Left cardiac atrium (tissue), 4 donors: ENCODE data around the gene KRT83. TPM values are rescaled to one million over a fixed set of nuclear protein-coding genes. Genes with fewer than 3 reads are reported as not detected.
A peak's percentile ranks its signal among the peaks of the same experiment; 100 is the strongest.
"Not testable (repeated sequence)": the region's sequence is repeated elsewhere in the genome, so short reads cannot be mapped to it uniquely, and the experiment has no call there.

ENCODE experiments used
- ATAC-seq, 2 donors: fragments of 200-7000 bp; cut with Tn5 transposase; one replicate each; pipeline ENCODE4 v1.9.1; 2020; ENCODE audit warnings: mild to moderate bottlenecking in 2 of 2, moderate library complexity in 2 of 2
- DNase-seq: peaks from one replicate; pipeline ENCODE4 v3.0.0-alpha.2; 2020
- intact Hi-C, 2 donors: fragments of 100-400 bp; cut with DNase I; formaldehyde crosslinking; loops; one replicate each; pipeline versions ENCODE4 v1.14.1 to v1.15.1; 2022 to 2023
- total RNA-seq, 2 donors: library from RNA; stranded (reverse); fragmentation: NEBNext Ultra II Directional; extraction: Animal tissue kit (Norgen Biotek cat#: 25700); gene quantifications; one replicate each; pipeline ENCODE4 v1.2.1, GENCODE V29; 2021
- donor health status: DM: no; HTN: yes; CAD: no.
- donor health status: DM: no; HTN: yes; CAD: no; lungs with severe emphysema.
- donor health status: DM: yes; HTN: yes; CAD: no.
- donor health status: Dilated cardiomyopathy.

KRT83 gene
- total RNA-seq, 2 donors from 2014 or later: not detected

- no peak for ATAC-seq
- DNase-seq: no peak
- intact Hi-C loops: no loop called here
Measured at GRCh38 chr12:52316701-52317100, 4.5 kb downstream of the KRT83 start.

GRCh38 chr12:52316290-52316689, 4.9 kb downstream of the KRT83 start:
- ATAC-seq: no peak
- no peak for DNase-seq
- intact Hi-C loops: no loop called here

GRCh38 chr12:52315721-52316120, 5.5 kb downstream of the KRT83 start:
- DNase-seq, ATAC-seq: not testable (repeated sequence)

GRCh38 chr12:52314511-52314910, 6.7 kb downstream of the KRT83 start:
- intact Hi-C loops: no loop called here
- ATAC-seq (no peak), DNase-seq (no peak)

More at GRCh38 chr12:52315721-52316120, 5.5 kb downstream of the KRT83 start:
- intact Hi-C loops: not testable (repeated sequence)

GRCh38 chr12:52313926-52314325, 7.3 kb downstream of the KRT83 start:
- DNase-seq (no peak), ATAC-seq (no peak)
- intact Hi-C loops: no loop called here

- intact Hi-C loops: no loop called here
- ATAC-seq (no peak), DNase-seq (no peak)
Measured at GRCh38 chr12:52313461-52313860, 7.7 kb downstream of the KRT83 start.

- intact Hi-C loops: no loop called here
- ATAC-seq (no peak), DNase-seq (no peak)
Measured at GRCh38 chr12:52312086-52312485, 9.1 kb downstream of the KRT83 start.

GRCh38 chr12:52311285-52311648, 9.9 kb downstream of the KRT83 start:
- no peak for DNase-seq
- ATAC-seq: peak; percentile 35 to 52
- intact Hi-C loops: no loop called here

GRCh38 chr12:52310622-52311284, 10.4 kb downstream of the KRT83 start:
- ATAC-seq (peak in 1 of 2 donors; percentile 10), DNase-seq (no peak)
- intact Hi-C loops: no loop called here

- no peak for DNase-seq
- intact Hi-C loops: no loop called here
- no peak for ATAC-seq
Measured at GRCh38 chr12:52308806-52309425, 12.3 kb downstream of the KRT83 start.

- intact Hi-C loops: no loop called here
- peak; percentile 84 to 93 for ATAC-seq
- DNase-seq: peak; percentile 56
Measured at GRCh38 chr12:52307836-52308805, 13.1 kb downstream of the KRT83 start.

GRCh38 chr12:52306731-52307130, 14.5 kb downstream of the KRT83 start:
- intact Hi-C loops: no loop called here
- ATAC-seq (no peak), DNase-seq (no peak)

- no peak for ATAC-seq
- no peak for DNase-seq
- intact Hi-C loops: no loop called here
Measured at GRCh38 chr12:52305921-52306705, 15.1 kb downstream of the KRT83 start.

- ATAC-seq, intact Hi-C loops, DNase-seq: not testable (repeated sequence)
Measured at GRCh38 chr12:52304941-52305411, 16.2 kb downstream of the KRT83 start.

- ATAC-seq, intact Hi-C loops: not testable (repeated sequence)
Measured at GRCh38 chr12:52302242-52302914, 18.8 kb downstream of the KRT83 start.

GRCh38 chr12:52301721-52302120, 19.5 kb downstream of the KRT83 start:
- ATAC-seq, DNase-seq, intact Hi-C loops: not testable (repeated sequence)

More at GRCh38 chr12:52302242-52302914, 18.8 kb downstream of the KRT83 start:
- DNase-seq: not testable (repeated sequence)

- no peak for ATAC-seq
- no peak for DNase-seq
- intact Hi-C loops: no loop called here
Measured at GRCh38 chr12:52300796-52301691, 20.2 kb downstream of the KRT83 start.
